Omental fat pad (tissue), 4 donors: ENCODE results near the gene SH3PXD2B. TPM values are rescaled to one million over a fixed set of nuclear protein-coding genes. Genes with fewer than 3 reads are reported as not detected.

Source experiments
- ATAC-seq: fragments of 150-250 bp; one replicate; pipeline ENCODE4 v1.9.1; 2016; ENCODE audit warnings: mild to moderate bottlenecking, moderate library complexity; ENCODE audit not compliant: low FRiP score
- DNase-seq: peaks from one replicate; pipeline ENCODE4 v3.0.0-alpha.2; 2019; ENCODE audit warnings: low spot score
- CTCF ChIP-seq, 3 donors: fragments of 450-650 bp; IDR thresholded peaks; one replicate each; pipeline ENCODE4 v1.5.1; 2016 to 2017; ENCODE audit warnings: antibody characterized with exemption in 3 of 3, mild to moderate bottlenecking in 3 of 3, moderate library complexity in 2 of 3
- total RNA-seq, 4 donors: library from RNA; depleted of rRNA; stranded (reverse); fragments of >200 nt; gene quantifications; one replicate each; pipeline ENCODE4 v1.1.0, GENCODE V29; 2016

The SH3PXD2B gene
- total RNA-seq, 4 donors from 2014 or later = 29.3 to 47.1 (median 44.3) TPM

- no peak for ATAC-seq
- TF ChIP-seq CTCF (IDR thresholded peaks at IDR 0.05) = no peak
- no peak for DNase-seq
These were observed 28.9 kb downstream of the SH3PXD2B start for GRCh38 chr5:172425402-172425801.

DNA sequence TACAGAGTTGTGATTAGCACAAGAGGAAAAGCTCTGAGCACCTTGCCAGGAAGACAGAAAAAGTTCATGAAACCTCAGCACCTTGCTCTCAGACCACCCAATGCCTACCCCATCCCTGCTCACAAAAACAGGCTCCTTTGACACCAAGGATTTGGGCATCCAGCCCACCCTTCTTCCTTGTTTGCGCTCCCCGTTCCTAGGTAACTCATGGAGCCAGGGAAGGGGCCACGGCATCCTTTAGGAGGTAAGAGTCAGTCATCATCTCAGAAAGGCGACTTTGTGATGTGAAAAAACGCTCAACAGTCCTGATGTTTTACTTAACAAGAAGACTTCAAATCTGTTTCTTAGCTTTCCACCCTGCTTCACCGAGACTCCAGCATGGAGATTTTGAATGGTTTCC is 29.5 kb downstream of the SH3PXD2B start:
- ATAC-seq (no peak), DNase-seq (no peak)
- no peak for TF ChIP-seq CTCF (IDR thresholded peaks at IDR 0.05)

GRCh38 chr5:172424111-172424490 is 30.2 kb downstream of the SH3PXD2B start:
- TF ChIP-seq CTCF (IDR thresholded peaks at IDR 0.05) = no peak
- no peak for ATAC-seq

GRCh38 chr5:172423379-172424110 is 30.8 kb downstream of the SH3PXD2B start:
- no peak for TF ChIP-seq CTCF (IDR thresholded peaks at IDR 0.05)
- DNase-seq (no peak), ATAC-seq (no peak)

More at GRCh38 chr5:172424111-172424490, 30.2 kb downstream of the SH3PXD2B start:
- no peak for DNase-seq

DNA sequence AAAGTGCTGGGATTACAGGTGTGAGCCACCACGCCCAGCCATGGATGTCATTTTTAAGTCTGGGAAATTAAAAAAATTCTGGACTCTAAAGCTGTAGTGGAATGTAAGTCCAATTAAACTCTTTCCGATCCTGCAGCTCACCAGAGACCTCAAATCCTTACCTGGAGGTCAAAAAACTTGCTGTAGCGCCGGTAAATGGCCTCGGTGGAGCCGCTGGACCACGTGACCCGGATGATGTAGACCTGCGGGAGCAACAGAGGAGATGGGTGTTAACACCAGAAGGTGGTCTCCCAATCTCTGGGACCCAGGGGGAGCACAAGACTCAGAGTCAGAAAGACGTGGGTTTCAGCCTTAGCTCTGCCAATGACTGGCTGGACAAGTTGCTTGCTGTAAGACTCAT is 32.1 kb downstream of the SH3PXD2B start:
- TF ChIP-seq CTCF (IDR thresholded peaks at IDR 0.05) = no peak
- ATAC-seq (no peak), DNase-seq (no peak)

GRCh38 chr5:172421020-172421419 is 33.3 kb downstream of the SH3PXD2B start:
- ATAC-seq = no peak
- no peak for DNase-seq
- TF ChIP-seq CTCF (IDR thresholded peaks at IDR 0.05) = no peak

DNA sequence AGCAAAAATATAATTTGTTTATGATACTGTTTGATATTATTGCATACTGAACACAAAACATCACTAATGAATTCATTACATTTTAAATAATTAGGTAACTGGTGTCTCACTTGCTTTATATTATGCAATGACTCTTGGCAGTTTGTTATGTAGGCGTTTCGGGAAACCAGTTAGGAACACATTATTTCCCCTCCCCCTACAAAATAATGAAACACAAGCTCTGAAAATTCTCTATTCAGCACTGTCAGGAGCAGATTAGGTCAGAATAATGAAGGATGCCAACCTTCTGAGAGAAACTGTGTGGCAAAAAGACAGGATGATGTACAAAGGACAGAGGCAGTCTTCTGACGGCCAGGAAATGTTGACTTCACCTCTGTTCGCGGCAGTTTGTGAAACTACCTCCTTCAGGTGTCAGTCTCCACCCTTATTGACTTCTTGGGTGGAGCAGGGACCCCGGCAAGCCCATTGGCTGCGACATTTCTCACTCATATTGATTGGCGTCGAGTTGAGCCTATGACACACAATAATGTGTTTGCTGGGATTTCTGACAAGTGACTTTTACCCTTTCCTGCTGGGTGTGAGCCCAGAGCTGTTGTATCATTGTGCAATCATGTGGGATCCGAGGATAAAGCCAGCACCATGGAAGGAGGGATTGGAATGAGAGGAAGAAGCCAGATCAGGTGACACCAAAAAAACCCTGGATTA is 33.9 kb downstream of the SH3PXD2B start:
- peak; percentile 86 for ATAC-seq
- TF ChIP-seq CTCF (IDR thresholded peaks at IDR 0.05) = no peak
- peak; percentile 60 for DNase-seq
